Glutamatergic neuron (in vitro differentiated cells): Measurements from ENCODE around the gene NELFE. TPM values are rescaled to one million over a fixed set of nuclear protein-coding genes. Genes with fewer than 3 reads are reported as not detected.
A peak's percentile ranks its signal among the peaks of the same experiment; 100 is the strongest.
"Not testable (repeated sequence)": the region's sequence is repeated elsewhere in the genome, so short reads cannot be mapped to it uniquely, and the experiment has no call there.

ENCODE experiments used
- DNase-seq: peaks from one replicate; pipeline ENCODE4 v3.0.0; 2022
- H3K27ac Mint-ChIP-seq: one replicate; pipeline ENCODE4 v1.8.0; 2020; ENCODE audit warnings: mild to moderate bottlenecking, mixed read lengths, inconsistent platforms; ENCODE audit not compliant: unreplicated experiment
- H3K27me3 Mint-ChIP-seq: one replicate; pipeline ENCODE4 v1.8.0; 2020; ENCODE audit warnings: mild to moderate bottlenecking, moderate library complexity, mixed read lengths, inconsistent platforms; ENCODE audit not compliant: unreplicated experiment
- H3K36me3 Mint-ChIP-seq: one replicate; pipeline ENCODE4 v1.8.0; 2020; ENCODE audit warnings: mild to moderate bottlenecking, mixed read lengths, inconsistent platforms; ENCODE audit not compliant: unreplicated experiment
- H3K4me1 Mint-ChIP-seq: one replicate; pipeline ENCODE4 v1.8.0; 2020; ENCODE audit warnings: mild to moderate bottlenecking, low read depth, mixed read lengths, inconsistent platforms; ENCODE audit not compliant: unreplicated experiment
- H3K4me3 Mint-ChIP-seq: one replicate; pipeline ENCODE4 v1.8.0; 2020; ENCODE audit warnings: mild to moderate bottlenecking, mixed read lengths, inconsistent platforms; ENCODE audit not compliant: unreplicated experiment
- H3K9me3 Mint-ChIP-seq: one replicate; pipeline ENCODE4 v1.8.0; 2020; ENCODE audit warnings: mild to moderate bottlenecking, moderate library complexity, mixed read lengths, inconsistent platforms; ENCODE audit not compliant: unreplicated experiment
- total RNA-seq: library from RNA; stranded (reverse); fragmentation: NEBNext Ultra II Directional; extraction: Animal tissue kit (Norgen Biotek cat#: 25700); gene quantifications from one replicate; pipeline ENCODE4 v1.2.1, GENCODE V29; 2021; ENCODE audit not compliant: unreplicated experiment
- TF ChIP-seq, protein P1 (sequence below): fragments of 200-600 bp; sonication (generic); IDR thresholded peaks from one replicate; pipeline ENCODE4 v1.5.0; 2021; ENCODE audit not compliant: partially characterized antibody, unreplicated experiment

NELFE gene
- total RNA-seq, 1 donor from 2014 or later, result 52.7 TPM

GRCh38 chr6:31940256-31940664, 18.5 kb downstream of the NELFE start:
- DNase-seq, result no peak
- TF ChIP-seq, protein P1, sequence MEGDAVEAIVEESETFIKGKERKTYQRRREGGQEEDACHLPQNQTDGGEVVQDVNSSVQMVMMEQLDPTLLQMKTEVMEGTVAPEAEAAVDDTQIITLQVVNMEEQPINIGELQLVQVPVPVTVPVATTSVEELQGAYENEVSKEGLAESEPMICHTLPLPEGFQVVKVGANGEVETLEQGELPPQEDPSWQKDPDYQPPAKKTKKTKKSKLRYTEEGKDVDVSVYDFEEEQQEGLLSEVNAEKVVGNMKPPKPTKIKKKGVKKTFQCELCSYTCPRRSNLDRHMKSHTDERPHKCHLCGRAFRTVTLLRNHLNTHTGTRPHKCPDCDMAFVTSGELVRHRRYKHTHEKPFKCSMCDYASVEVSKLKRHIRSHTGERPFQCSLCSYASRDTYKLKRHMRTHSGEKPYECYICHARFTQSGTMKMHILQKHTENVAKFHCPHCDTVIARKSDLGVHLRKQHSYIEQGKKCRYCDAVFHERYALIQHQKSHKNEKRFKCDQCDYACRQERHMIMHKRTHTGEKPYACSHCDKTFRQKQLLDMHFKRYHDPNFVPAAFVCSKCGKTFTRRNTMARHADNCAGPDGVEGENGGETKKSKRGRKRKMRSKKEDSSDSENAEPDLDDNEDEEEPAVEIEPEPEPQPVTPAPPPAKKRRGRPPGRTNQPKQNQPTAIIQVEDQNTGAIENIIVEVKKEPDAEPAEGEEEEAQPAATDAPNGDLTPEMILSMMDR, result no peak
- Mint-ChIP-seq H3K4me3 (peak overlapping the region; percentile 43), H3K36me3 (peaks cover 4% of the 10 kb centered on the region), H3K27me3 (peaks cover 4% of the 10 kb centered on the region), H3K4me1 (peaks cover 3% of the 10 kb centered on the region), H3K27ac (no peak overlapping the region), H3K9me3 (no peaks in the 10 kb centered on the region)

- Mint-ChIP-seq H3K9me3 (peaks cover 8% of the 10 kb centered on the region), H3K4me3 (no peak overlapping the region), H3K27ac (no peak overlapping the region), H3K4me1 (peaks cover 3% of the 10 kb centered on the region), H3K27me3 (peaks cover 2% of the 10 kb centered on the region), H3K36me3 (peaks cover 4% of the 10 kb centered on the region)
- no peak for DNase-seq
- TF ChIP-seq, protein P1, result no peak
Observed at GRCh38 chr6:31935823-31936222, 22.9 kb downstream of the NELFE start.

DNA sequence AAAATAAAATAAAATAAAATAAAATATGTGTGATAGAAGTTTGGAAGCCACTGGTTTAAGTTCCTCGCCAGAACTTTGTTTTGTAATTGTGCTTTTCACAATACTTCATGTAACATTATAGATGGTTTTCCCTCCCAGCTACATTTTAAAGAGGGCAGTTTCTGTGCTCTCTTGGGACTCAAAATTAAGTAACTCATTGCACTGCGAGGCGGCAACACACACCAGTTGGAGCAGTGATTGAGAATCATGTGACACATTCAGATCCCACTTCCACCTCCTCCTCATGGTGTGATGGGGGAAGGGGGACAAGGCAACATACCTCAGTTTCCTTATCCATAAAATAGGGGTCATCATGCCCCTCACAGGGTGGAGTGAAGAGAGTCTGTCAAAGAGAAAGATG, 23.8 kb downstream of the NELFE start:
- DNase-seq, result no peak
- no peaks in the 10 kb centered on the region for H3K4me1 Mint-ChIP-seq
- H3K4me3 Mint-ChIP-seq, result no peak overlapping the region

GRCh38 chr6:31933537-31933936, 25.2 kb downstream of the NELFE start:
- Mint-ChIP-seq H3K4me1 (no peaks in the 10 kb centered on the region), H3K27me3 (peaks cover 2% of the 10 kb centered on the region), H3K9me3 (peaks cover 8% of the 10 kb centered on the region), H3K36me3 (peaks cover 4% of the 10 kb centered on the region), H3K4me3 (no peak overlapping the region), H3K27ac (no peak overlapping the region)
- no peak for DNase-seq
- TF ChIP-seq, protein P1, result no peak

More for the DNA sequence above, 23.8 kb downstream of the NELFE start:
- H3K36me3 Mint-ChIP-seq, result peaks cover 4% of the 10 kb centered on the region
- TF ChIP-seq, protein P1, result no peak
- peaks cover 2% of the 10 kb centered on the region for H3K27me3 Mint-ChIP-seq
- H3K9me3 Mint-ChIP-seq, result peaks cover 8% of the 10 kb centered on the region
- H3K27ac Mint-ChIP-seq, result no peak overlapping the region

DNA sequence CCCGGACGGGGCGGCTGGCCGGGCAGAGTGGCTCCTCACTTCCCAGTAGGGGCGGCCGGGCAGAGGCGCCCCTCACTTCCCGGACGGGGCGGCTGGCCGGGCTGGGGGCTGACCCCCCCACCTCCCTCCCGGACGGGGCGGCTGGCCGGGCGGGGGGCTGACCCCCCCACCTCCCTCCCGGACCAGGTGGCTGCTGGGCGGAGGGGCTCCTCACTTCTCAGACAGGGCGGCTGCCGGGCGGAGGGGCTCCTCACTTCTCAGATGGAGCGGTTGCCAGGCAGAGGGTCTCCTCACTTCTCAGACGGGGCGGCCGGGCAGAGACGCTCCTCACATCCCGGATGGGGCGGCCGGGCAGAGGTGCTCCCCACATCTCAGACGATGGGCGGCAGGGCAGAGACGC, 26.6 kb downstream of the NELFE start:
- not testable (repeated sequence) for H3K9me3 Mint-ChIP-seq, DNase-seq, H3K36me3 Mint-ChIP-seq, H3K27ac Mint-ChIP-seq, H3K27me3 Mint-ChIP-seq, H3K4me3 Mint-ChIP-seq, H3K4me1 Mint-ChIP-seq

DNA sequence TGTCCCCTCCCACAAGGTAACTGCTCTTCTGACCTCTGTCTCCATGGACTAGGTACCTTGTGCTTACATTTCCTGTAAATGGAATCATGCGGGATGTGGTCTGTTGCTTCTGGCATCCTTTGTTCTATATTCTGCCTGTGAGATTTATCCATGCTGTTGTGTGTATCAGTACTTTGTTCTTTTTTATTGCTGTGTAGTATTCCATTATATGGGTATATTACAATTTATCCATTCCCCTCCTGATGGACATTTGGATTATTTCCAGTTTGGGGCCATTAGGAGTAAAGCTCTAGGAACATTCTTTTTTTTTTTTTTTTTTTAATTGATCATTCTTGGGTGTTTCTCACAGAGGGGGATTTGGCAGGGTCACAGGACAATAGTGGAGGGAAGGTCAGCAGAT, 27.8 kb downstream of the NELFE start:
- no peak overlapping the region for H3K4me3 Mint-ChIP-seq
- no peak for DNase-seq
- H3K9me3 Mint-ChIP-seq, result peaks cover 8% of the 10 kb centered on the region
- peaks cover 4% of the 10 kb centered on the region for H3K36me3 Mint-ChIP-seq
- peaks cover 2% of the 10 kb centered on the region for H3K27me3 Mint-ChIP-seq
- no peaks in the 10 kb centered on the region for H3K4me1 Mint-ChIP-seq
- TF ChIP-seq, protein P1, result no peak
- no peak overlapping the region for H3K27ac Mint-ChIP-seq
